CD4-positive, alpha-beta memory T cell (primary cell): ENCODE data around the gene CTNNBL1. TPM values are rescaled to one million over a fixed set of nuclear protein-coding genes. Genes with fewer than 3 reads are reported as not detected.

Experiments
- CTCF ChIA-PET: fragments of 350-600 bp; sonication (Branson Sonifier 250); formaldehyde crosslinking; loops from one replicate; lab custom pipeline; 2021; ENCODE audit warnings: inconsistent platforms; ENCODE audit not compliant: partially characterized antibody; lab: Charles Lee
- POLR2A ChIA-PET: fragments of 350-600 bp; sonication (Branson Sonifier 250); formaldehyde crosslinking; loops from one replicate; lab custom pipeline; 2021; ENCODE audit not compliant: partially characterized antibody; lab: Charles Lee
- DNase-seq, 5 donors: peaks; one replicate each; pipeline versions ENCODE4 v3.0.0 to v3.0.0-alpha.2; 2020 to 2022; ENCODE audit warnings: mixed read lengths in 1 of 5
- H3K27ac ChIP-seq: one replicate; pipeline ENCODE4 v1.7.0; 2013; ENCODE audit warnings: low read depth, low read length
- H3K27me3 ChIP-seq: 2 replicates; pipeline ENCODE4 v1.7.0; 2013; ENCODE audit warnings: mild to moderate bottlenecking, low read length, moderate library complexity; ENCODE audit not compliant: insufficient read depth
- H3K36me3 ChIP-seq: 2 replicates; pipeline ENCODE4 v1.7.0; 2013; ENCODE audit warnings: mild to moderate bottlenecking, low read length, moderate library complexity; ENCODE audit not compliant: insufficient read depth
- H3K4me1 ChIP-seq: 2 replicates; pipeline ENCODE4 v1.7.0; 2013; ENCODE audit warnings: mild to moderate bottlenecking, low read length, moderate library complexity; ENCODE audit not compliant: insufficient read depth
- H3K4me3 ChIP-seq, 2 donors: one replicate each; pipeline ENCODE4 v1.7.0; 2013; ENCODE audit warnings: low read length in 2 of 2, mild to moderate bottlenecking in 1 of 2
- H3K9me3 ChIP-seq, 2 donors: one replicate each; pipeline ENCODE4 v1.7.0; 2013; ENCODE audit warnings: low read length in 2 of 2, control low read depth in 1 of 2; ENCODE audit not compliant: control insufficient read depth in 1 of 2
- H3K27ac Mint-ChIP-seq, 7 donors: one replicate each; pipeline ENCODE4 v1.8.0; 2020 to 2021; ENCODE audit warnings: mixed read lengths in 7 of 7, mild to moderate bottlenecking in 6 of 7, inconsistent platforms in 3 of 7, moderate library complexity in 3 of 7
- H3K27me3 Mint-ChIP-seq, 2 donors: one replicate each; pipeline ENCODE4 v1.8.0; 2020 to 2021; ENCODE audit warnings: mixed read lengths in 2 of 2
- H3K36me3 Mint-ChIP-seq, 2 donors: one replicate each; pipeline ENCODE4 v1.8.0; 2020 to 2021; ENCODE audit warnings: mixed read lengths in 2 of 2, inconsistent platforms in 1 of 2, mild to moderate bottlenecking in 1 of 2
- H3K4me1 Mint-ChIP-seq, 4 donors: one replicate each; pipeline ENCODE4 v1.8.0; 2020 to 2021; ENCODE audit warnings: mixed read lengths in 4 of 4, mild to moderate bottlenecking in 1 of 4
- H3K4me3 Mint-ChIP-seq, 8 donors: one replicate each; pipeline ENCODE4 v1.8.0; 2020 to 2021; ENCODE audit warnings: mixed read lengths in 8 of 8, mild to moderate bottlenecking in 7 of 8, moderate library complexity in 6 of 8, inconsistent platforms in 3 of 8
- H3K9me3 Mint-ChIP-seq, 8 donors: one replicate each; pipeline ENCODE4 v1.8.0; 2020 to 2021; ENCODE audit warnings: mixed read lengths in 8 of 8, mild to moderate bottlenecking in 5 of 8, inconsistent platforms in 3 of 8, moderate library complexity in 1 of 8
- intact Hi-C: fragments of 100-400 bp; cut with micrococcal nuclease; formaldehyde crosslinking; loops from one replicate; pipeline ENCODE4 v1.15.1; 2023
- polyA plus RNA-seq, 2 donors: library from polyadenylated mRNA; unstranded; fragments of 300-500 nt; fragmentation: Illumina TruSeq; gene quantifications; one replicate each; pipeline ENCODE4 v1.2.3, GENCODE V29; 2021
- total RNA-seq, 2 experiments: library from RNA; stranded (reverse); gene quantifications; one replicate each; pipeline ENCODE4 v1.2.3, GENCODE V29; 2021

Gene CTNNBL1
- total and polyA plus RNA-seq, 4 experiments from 2014 or later: 41.5 to 104 (median 64.2) TPM

GRCh38 chr20:37902504-37903313 is 208.9 kb downstream of the CTNNBL1 start, which contains the start of gene VSTM2L:
VSTM2L (plus strand) TSS chr20:37903127; CDS start chr20:37903351, 224 bp downstream.
- H3K4me1 Mint-ChIP-seq: peaks cover 8 to 15% (median 10%) of the 10 kb centered on the region in 4 donors
- peaks cover 0 to 4% of the 10 kb centered on the region in 2 donors for H3K36me3 Mint-ChIP-seq
- intact Hi-C loops: no loop called here
- peak within 1 kb of the TSS; percentile 7 to 87 (median 74) for H3K4me3 Mint-ChIP-seq
- peaks cover 36 to 50% of the 10 kb centered on the region in 2 donors for H3K27me3 Mint-ChIP-seq
- ChIA-PET CTCF (interaction anchor here (1.4 kb wide), 1 partner anchor 319 kb away, joined by 4 read pairs; no protein-coding TSS in a partner anchor), POLR2A (no interaction called here)
- Histone ChIP-seq H3K27ac (no peak within 1 kb of the TSS), H3K36me3 (no peaks in the 10 kb centered on the region), H3K4me1 (no peaks in the 10 kb centered on the region), H3K9me3 (no peaks in the 10 kb centered on the region), H3K27me3 (peaks cover 9% of the 10 kb centered on the region), H3K4me3 (no peak within 1 kb of the TSS)
- no peak for DNase-seq
- H3K27ac Mint-ChIP-seq: no peak within 1 kb of the TSS
- peaks cover 0 to 7% (median 0%) of the 10 kb centered on the region in 8 donors for H3K9me3 Mint-ChIP-seq

GRCh38 chr20:37903317-37904007 is 209.6 kb downstream of the CTNNBL1 start:
- no peak for DNase-seq
- Histone ChIP-seq H3K4me1 (no peaks in the 10 kb centered on the region), H3K9me3 (no peaks in the 10 kb centered on the region), H3K36me3 (no peaks in the 10 kb centered on the region), H3K4me3 (no peak overlapping the region), H3K27me3 (peaks cover 9% of the 10 kb centered on the region), H3K27ac (no peak overlapping the region)
- intact Hi-C loops: no loop called here
- CTCF ChIA-PET: no interaction called here
- Mint-ChIP-seq H3K36me3 (peaks cover 0 to 4% of the 10 kb centered on the region in 2 donors), H3K27ac (no peak overlapping the region), H3K4me1 (peaks cover 8 to 15% (median 10%) of the 10 kb centered on the region in 4 donors), H3K9me3 (peaks cover 0 to 7% (median 0%) of the 10 kb centered on the region in 8 donors), H3K4me3 (peak overlapping the region in 7 of 8 donors; percentile 40 to 87 (median 75)), H3K27me3 (peaks cover 36 to 54% of the 10 kb centered on the region in 2 donors)
- POLR2A ChIA-PET: no interaction called here

GRCh38 chr20:37904008-37904642 is 210.3 kb downstream of the CTNNBL1 start:
- H3K9me3 ChIP-seq: no peaks in the 10 kb centered on the region
- H3K4me3 Mint-ChIP-seq: peak overlapping the region in 4 of 8 donors; percentile 57 to 87 (median 78)
- peaks cover 0 to 4% of the 10 kb centered on the region in 2 donors for H3K36me3 Mint-ChIP-seq
- H3K27ac Mint-ChIP-seq: no peak overlapping the region
- intact Hi-C loops: no loop called here
- H3K27ac ChIP-seq: no peak overlapping the region
- ChIA-PET CTCF (no interaction called here), POLR2A (no interaction called here)
- no peak overlapping the region for H3K4me3 ChIP-seq
- no peaks in the 10 kb centered on the region for H3K4me1 ChIP-seq
- H3K4me1 Mint-ChIP-seq: peaks cover 8 to 15% (median 10%) of the 10 kb centered on the region in 4 donors
- H3K27me3 Mint-ChIP-seq: peaks cover 40 to 53% of the 10 kb centered on the region in 2 donors
- peaks cover 9% of the 10 kb centered on the region for H3K27me3 ChIP-seq
- no peaks in the 10 kb centered on the region for H3K36me3 ChIP-seq
- DNase-seq: no peak
- peaks cover 0 to 7% (median 0%) of the 10 kb centered on the region in 8 donors for H3K9me3 Mint-ChIP-seq

- Mint-ChIP-seq H3K36me3 (peaks cover 0 to 4% of the 10 kb centered on the region in 2 donors), H3K4me1 (peaks cover 8 to 15% (median 9%) of the 10 kb centered on the region in 4 donors), H3K4me3 (peak overlapping the region in 2 of 8 donors; percentile 57 to 60), H3K9me3 (peaks cover 0 to 7% (median 0%) of the 10 kb centered on the region in 8 donors), H3K27me3 (peaks cover 40 to 49% of the 10 kb centered on the region in 2 donors), H3K27ac (no peak overlapping the region)
- POLR2A ChIA-PET: no interaction called here
- Histone ChIP-seq H3K4me1 (no peaks in the 10 kb centered on the region), H3K27me3 (peaks cover 9% of the 10 kb centered on the region), H3K9me3 (no peaks in the 10 kb centered on the region), H3K4me3 (no peak overlapping the region), H3K27ac (no peak overlapping the region), H3K36me3 (no peaks in the 10 kb centered on the region)
- CTCF ChIA-PET: no interaction called here
- intact Hi-C loops: no loop called here
- no peak for DNase-seq
Observed at GRCh38 chr20:37904845-37905373, 211.1 kb downstream of the CTNNBL1 start.

- POLR2A ChIA-PET: no interaction called here
- CTCF ChIA-PET: no interaction called here
- H3K9me3 Mint-ChIP-seq: peaks cover 0 to 7% (median 0%) of the 10 kb centered on the region in 8 donors
- H3K4me3 Mint-ChIP-seq: no peak overlapping the region
- peaks cover 0 to 4% of the 10 kb centered on the region in 2 donors for H3K36me3 Mint-ChIP-seq
- no peak overlapping the region for H3K27ac Mint-ChIP-seq
- H3K4me1 Mint-ChIP-seq: peaks cover 4 to 14% (median 9%) of the 10 kb centered on the region in 4 donors
- no peak overlapping the region for H3K4me3 ChIP-seq
- no peaks in the 10 kb centered on the region for H3K4me1 ChIP-seq
- peaks cover 36 to 48% of the 10 kb centered on the region in 2 donors for H3K27me3 Mint-ChIP-seq
- no peaks in the 10 kb centered on the region for H3K9me3 ChIP-seq
- no peaks in the 10 kb centered on the region for H3K36me3 ChIP-seq
- peaks cover 9% of the 10 kb centered on the region for H3K27me3 ChIP-seq
- H3K27ac ChIP-seq: no peak overlapping the region
- intact Hi-C loops: no loop called here
- no peak for DNase-seq
Observed at GRCh38 chr20:37905671-37906613, 212.1 kb downstream of the CTNNBL1 start.

GRCh38 chr20:37907330-37907676 is 213.5 kb downstream of the CTNNBL1 start:
- Mint-ChIP-seq H3K9me3 (peaks cover 0 to 5% (median 0%) of the 10 kb centered on the region in 8 donors), H3K27me3 (peaks cover 25 to 45% of the 10 kb centered on the region in 2 donors), H3K36me3 (peaks cover 0 to under 1% of the 10 kb centered on the region in 2 donors), H3K4me1 (peaks cover 4 to 8% (median 6%) of the 10 kb centered on the region in 4 donors), H3K27ac (no peak overlapping the region), H3K4me3 (no peak overlapping the region)
- Histone ChIP-seq H3K27me3 (peaks cover 7% of the 10 kb centered on the region), H3K27ac (no peak overlapping the region), H3K4me3 (no peak overlapping the region), H3K9me3 (no peaks in the 10 kb centered on the region), H3K4me1 (no peaks in the 10 kb centered on the region), H3K36me3 (no peaks in the 10 kb centered on the region)
- POLR2A ChIA-PET: no interaction called here
- no peak for DNase-seq
- CTCF ChIA-PET: no interaction called here
- intact Hi-C loops: no loop called here
